GM23338 (cell line): Measurements from ENCODE around the gene TRAM2. TPM values are rescaled to one million over a fixed set of nuclear protein-coding genes. Genes with fewer than 3 reads are reported as not detected.

Experiments used
- ATAC-seq: fragments of 200-7000 bp; cut with Tn5 transposase; 3 replicates; pipeline ENCODE4 v1.9.1; 2020
- DNase-seq: peaks from one replicate; pipeline ENCODE4 v3.0.0-alpha.2; 2015; ENCODE audit warnings: low spot score
- H2AFZ ChIP-seq: fragments of 200-600 bp; sonication (generic); 2 replicates; pipeline ENCODE4 v1.8.0; 2016; ENCODE audit warnings: antibody characterized with exemption, mild to moderate bottlenecking, moderate library complexity
- H3F3A ChIP-seq: fragments of 200-600 bp; sonication (generic); replicated peaks from 2 replicates; pipeline ENCODE4 v1.8.0; 2017; ENCODE audit warnings: antibody characterized with exemption, mixed run types, low read depth
- H3K27ac ChIP-seq: fragments of 200-600 bp; sonication (generic); 2 replicates; pipeline ENCODE4 v1.6.1; 2016; ENCODE audit warnings: low read depth
- H3K27me3 ChIP-seq: fragments of 200-600 bp; sonication (generic); 2 replicates; pipeline ENCODE4 v1.8.0; 2016; ENCODE audit warnings: mild to moderate bottlenecking, mixed run types, moderate library complexity; ENCODE audit not compliant: insufficient read depth
- H3K36me3 ChIP-seq: fragments of 200-600 bp; sonication (generic); 2 replicates; pipeline ENCODE4 v1.8.0; 2016; ENCODE audit warnings: mild to moderate bottlenecking; ENCODE audit not compliant: insufficient read depth
- H3K4me1 ChIP-seq: fragments of 200-600 bp; sonication (generic); 2 replicates; pipeline ENCODE4 v1.8.0; 2016; ENCODE audit warnings: mild to moderate bottlenecking, moderate library complexity; ENCODE audit not compliant: insufficient read depth
- H3K4me2 ChIP-seq: fragments of 200-600 bp; sonication (generic); 2 replicates; pipeline ENCODE4 v1.7.1; 2017; ENCODE audit warnings: mixed run types
- H3K4me3 ChIP-seq: fragments of 200-600 bp; sonication (generic); 2 replicates; pipeline ENCODE4 v1.6.1; 2016; ENCODE audit warnings: mixed run types
- H3K79me2 ChIP-seq: fragments of 200-600 bp; sonication (generic); replicated peaks from 2 replicates; pipeline ENCODE4 v1.8.0; 2017; ENCODE audit warnings: mild to moderate bottlenecking; ENCODE audit not compliant: insufficient read depth
- H3K9me2 ChIP-seq: fragments of 200-600 bp; sonication (generic); 2 replicates; pipeline ENCODE4 v1.8.0; 2017; ENCODE audit not compliant: insufficient read depth
- H4K20me1 ChIP-seq: fragments of 200-600 bp; sonication (generic); replicated peaks from 2 replicates; pipeline ENCODE4 v1.8.0; 2017; ENCODE audit warnings: mild to moderate bottlenecking; ENCODE audit not compliant: insufficient read depth
- H3K27ac Mint-ChIP-seq: 2 replicates; pipeline ENCODE4 v1.8.0; 2020; ENCODE audit warnings: inconsistent platforms, mild to moderate bottlenecking, moderate library complexity, mixed read lengths
- H3K27me3 Mint-ChIP-seq: 3 replicates; pipeline ENCODE4 v1.8.0; 2022; ENCODE audit warnings: low read depth, mild to moderate bottlenecking, moderate library complexity, mixed read lengths, inconsistent platforms; ENCODE audit not compliant: insufficient read depth, poor library complexity
- H3K36me3 Mint-ChIP-seq: 3 replicates; pipeline ENCODE4 v1.8.0; 2021; ENCODE audit warnings: low read depth, mild to moderate bottlenecking, inconsistent platforms, moderate library complexity, mixed read lengths
- H3K4me1 Mint-ChIP-seq: 3 replicates; pipeline ENCODE4 v1.8.0; 2020; ENCODE audit warnings: mild to moderate bottlenecking, inconsistent platforms, mixed read lengths
- H3K4me3 Mint-ChIP-seq: 3 replicates; pipeline ENCODE4 v1.8.0; 2021; ENCODE audit warnings: moderate library complexity, mild to moderate bottlenecking, inconsistent platforms, mixed read lengths
- H3K9me3 Mint-ChIP-seq: 3 replicates; pipeline ENCODE4 v1.8.0; 2020; ENCODE audit warnings: moderate library complexity, mild to moderate bottlenecking, inconsistent platforms, mixed read lengths
- CREB1 ChIP-seq: fragments of 250-450 bp; sonication (Bioruptor Pico); IDR thresholded peaks from 2 replicates; pipeline ENCODE4 v1.5.0; 2020; ENCODE audit warnings: low read depth, mild to moderate bottlenecking, moderate library complexity
- EZH2 ChIP-seq: fragments of 200-600 bp; sonication (generic); IDR thresholded peaks from one replicate; pipeline ENCODE4 v1.8.0; 2017; ENCODE audit warnings: antibody characterized with exemption, mild to moderate bottlenecking, low read depth; ENCODE audit not compliant: unreplicated experiment
- EZH2phosphoT487 ChIP-seq: fragments of 200-600 bp; sonication (generic); IDR thresholded peaks from one replicate; pipeline ENCODE4 v1.8.1; 2018; ENCODE audit warnings: antibody characterized with exemption; ENCODE audit not compliant: unreplicated experiment
- ZNF331 ChIP-seq: fragments of 250-450 bp; sonication (Bioruptor Pico); IDR thresholded peaks from 2 replicates; pipeline ENCODE4 v1.5.0; 2020; ENCODE audit warnings: low read depth, mild to moderate bottlenecking, moderate library complexity
- polyA plus RNA-seq: library from polyadenylated mRNA; unstranded; fragments of >200 nt; fragmentation: Nextera tagmentation; extraction: Ambion mirVana; gene quantifications from 2 replicates; pipeline ENCODE4 v1.2.1, GENCODE V29; 2016
- total RNA-seq: library from RNA; depleted of rRNA; stranded (reverse); fragments of >200 nt; shearing (Covaris generic); gene quantifications from 2 replicates; pipeline ENCODE4 v1.2.3, GENCODE V29; 2014
- TF ChIP-seq, protein P1 (sequence below): IDR thresholded peaks from one replicate; pipeline ENCODE4 v1.6.1; 2018; ENCODE audit warnings: antibody characterized with exemption; ENCODE audit not compliant: unreplicated experiment
- TF ChIP-seq, protein P2 (sequence below): fragments of 250-450 bp; sonication (Bioruptor Pico); IDR thresholded peaks from 2 replicates; pipeline ENCODE4 v1.5.0; 2020; ENCODE audit warnings: mild to moderate bottlenecking, moderate library complexity
- TF ChIP-seq, protein P3 (sequence below), 2 experiments: fragments of 200-600 bp in 1 of 2; sonication (generic) in 1 of 2; conservative IDR thresholded peaks; 2 replicates each; pipeline versions ENCODE4 v1.5.1 to v1.6.1; 2016 to 2017; ENCODE audit warnings: antibody characterized with exemption in 2 of 2, low read depth in 2 of 2, mild to moderate bottlenecking in 2 of 2, moderate library complexity in 1 of 2
- TF ChIP-seq, protein P4 (sequence below): IDR thresholded peaks from 2 replicates; pipeline ENCODE4 v1.6.1; 2016; ENCODE audit warnings: antibody characterized with exemption

The TRAM2 gene
- total and polyA plus RNA-seq, 2 experiments from 2014 or later = 4.0 to 14.0 TPM

DNA sequence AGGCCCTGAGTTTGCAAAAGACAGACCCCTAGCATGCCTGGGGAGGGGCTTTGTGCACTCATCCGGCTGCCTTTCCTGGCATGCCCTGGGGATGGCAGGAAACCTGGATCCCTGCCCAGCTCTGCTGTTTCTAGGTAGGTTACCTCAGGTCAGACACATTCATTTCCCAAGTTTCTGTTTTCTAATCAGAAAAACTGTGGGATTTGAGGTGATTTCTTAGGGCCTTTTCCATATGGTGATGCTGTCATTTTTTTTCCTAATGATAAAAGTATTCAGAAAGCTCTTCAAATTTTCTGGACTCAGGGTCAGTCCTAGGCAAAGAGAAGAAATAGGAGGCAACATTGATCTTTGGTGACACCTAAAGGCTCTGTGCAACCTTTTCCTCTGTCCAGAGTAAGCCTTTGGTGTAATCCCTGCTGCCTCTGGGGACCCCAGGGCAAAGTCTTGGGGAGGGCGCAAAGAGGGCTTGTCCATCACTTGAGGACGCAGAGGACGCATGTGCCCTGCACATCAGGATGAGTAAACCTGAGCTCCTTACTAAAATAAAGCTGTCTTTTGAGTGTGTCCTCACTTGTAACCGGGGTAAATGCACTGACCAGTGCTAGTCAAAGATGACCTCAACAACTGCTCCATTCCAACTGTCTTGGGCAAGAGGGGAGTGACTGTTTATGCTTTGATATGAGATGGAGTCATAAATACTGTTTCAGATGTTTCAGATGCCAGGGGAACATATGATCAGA is 13.5 kb upstream of the TRAM2 start:
- no peak overlapping the region for H3K4me2 ChIP-seq
- TF ChIP-seq, protein P1, sequence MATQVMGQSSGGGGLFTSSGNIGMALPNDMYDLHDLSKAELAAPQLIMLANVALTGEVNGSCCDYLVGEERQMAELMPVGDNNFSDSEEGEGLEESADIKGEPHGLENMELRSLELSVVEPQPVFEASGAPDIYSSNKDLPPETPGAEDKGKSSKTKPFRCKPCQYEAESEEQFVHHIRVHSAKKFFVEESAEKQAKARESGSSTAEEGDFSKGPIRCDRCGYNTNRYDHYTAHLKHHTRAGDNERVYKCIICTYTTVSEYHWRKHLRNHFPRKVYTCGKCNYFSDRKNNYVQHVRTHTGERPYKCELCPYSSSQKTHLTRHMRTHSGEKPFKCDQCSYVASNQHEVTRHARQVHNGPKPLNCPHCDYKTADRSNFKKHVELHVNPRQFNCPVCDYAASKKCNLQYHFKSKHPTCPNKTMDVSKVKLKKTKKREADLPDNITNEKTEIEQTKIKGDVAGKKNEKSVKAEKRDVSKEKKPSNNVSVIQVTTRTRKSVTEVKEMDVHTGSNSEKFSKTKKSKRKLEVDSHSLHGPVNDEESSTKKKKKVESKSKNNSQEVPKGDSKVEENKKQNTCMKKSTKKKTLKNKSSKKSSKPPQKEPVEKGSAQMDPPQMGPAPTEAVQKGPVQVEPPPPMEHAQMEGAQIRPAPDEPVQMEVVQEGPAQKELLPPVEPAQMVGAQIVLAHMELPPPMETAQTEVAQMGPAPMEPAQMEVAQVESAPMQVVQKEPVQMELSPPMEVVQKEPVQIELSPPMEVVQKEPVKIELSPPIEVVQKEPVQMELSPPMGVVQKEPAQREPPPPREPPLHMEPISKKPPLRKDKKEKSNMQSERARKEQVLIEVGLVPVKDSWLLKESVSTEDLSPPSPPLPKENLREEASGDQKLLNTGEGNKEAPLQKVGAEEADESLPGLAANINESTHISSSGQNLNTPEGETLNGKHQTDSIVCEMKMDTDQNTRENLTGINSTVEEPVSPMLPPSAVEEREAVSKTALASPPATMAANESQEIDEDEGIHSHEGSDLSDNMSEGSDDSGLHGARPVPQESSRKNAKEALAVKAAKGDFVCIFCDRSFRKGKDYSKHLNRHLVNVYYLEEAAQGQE = no peak
- TF ChIP-seq, protein P2, sequence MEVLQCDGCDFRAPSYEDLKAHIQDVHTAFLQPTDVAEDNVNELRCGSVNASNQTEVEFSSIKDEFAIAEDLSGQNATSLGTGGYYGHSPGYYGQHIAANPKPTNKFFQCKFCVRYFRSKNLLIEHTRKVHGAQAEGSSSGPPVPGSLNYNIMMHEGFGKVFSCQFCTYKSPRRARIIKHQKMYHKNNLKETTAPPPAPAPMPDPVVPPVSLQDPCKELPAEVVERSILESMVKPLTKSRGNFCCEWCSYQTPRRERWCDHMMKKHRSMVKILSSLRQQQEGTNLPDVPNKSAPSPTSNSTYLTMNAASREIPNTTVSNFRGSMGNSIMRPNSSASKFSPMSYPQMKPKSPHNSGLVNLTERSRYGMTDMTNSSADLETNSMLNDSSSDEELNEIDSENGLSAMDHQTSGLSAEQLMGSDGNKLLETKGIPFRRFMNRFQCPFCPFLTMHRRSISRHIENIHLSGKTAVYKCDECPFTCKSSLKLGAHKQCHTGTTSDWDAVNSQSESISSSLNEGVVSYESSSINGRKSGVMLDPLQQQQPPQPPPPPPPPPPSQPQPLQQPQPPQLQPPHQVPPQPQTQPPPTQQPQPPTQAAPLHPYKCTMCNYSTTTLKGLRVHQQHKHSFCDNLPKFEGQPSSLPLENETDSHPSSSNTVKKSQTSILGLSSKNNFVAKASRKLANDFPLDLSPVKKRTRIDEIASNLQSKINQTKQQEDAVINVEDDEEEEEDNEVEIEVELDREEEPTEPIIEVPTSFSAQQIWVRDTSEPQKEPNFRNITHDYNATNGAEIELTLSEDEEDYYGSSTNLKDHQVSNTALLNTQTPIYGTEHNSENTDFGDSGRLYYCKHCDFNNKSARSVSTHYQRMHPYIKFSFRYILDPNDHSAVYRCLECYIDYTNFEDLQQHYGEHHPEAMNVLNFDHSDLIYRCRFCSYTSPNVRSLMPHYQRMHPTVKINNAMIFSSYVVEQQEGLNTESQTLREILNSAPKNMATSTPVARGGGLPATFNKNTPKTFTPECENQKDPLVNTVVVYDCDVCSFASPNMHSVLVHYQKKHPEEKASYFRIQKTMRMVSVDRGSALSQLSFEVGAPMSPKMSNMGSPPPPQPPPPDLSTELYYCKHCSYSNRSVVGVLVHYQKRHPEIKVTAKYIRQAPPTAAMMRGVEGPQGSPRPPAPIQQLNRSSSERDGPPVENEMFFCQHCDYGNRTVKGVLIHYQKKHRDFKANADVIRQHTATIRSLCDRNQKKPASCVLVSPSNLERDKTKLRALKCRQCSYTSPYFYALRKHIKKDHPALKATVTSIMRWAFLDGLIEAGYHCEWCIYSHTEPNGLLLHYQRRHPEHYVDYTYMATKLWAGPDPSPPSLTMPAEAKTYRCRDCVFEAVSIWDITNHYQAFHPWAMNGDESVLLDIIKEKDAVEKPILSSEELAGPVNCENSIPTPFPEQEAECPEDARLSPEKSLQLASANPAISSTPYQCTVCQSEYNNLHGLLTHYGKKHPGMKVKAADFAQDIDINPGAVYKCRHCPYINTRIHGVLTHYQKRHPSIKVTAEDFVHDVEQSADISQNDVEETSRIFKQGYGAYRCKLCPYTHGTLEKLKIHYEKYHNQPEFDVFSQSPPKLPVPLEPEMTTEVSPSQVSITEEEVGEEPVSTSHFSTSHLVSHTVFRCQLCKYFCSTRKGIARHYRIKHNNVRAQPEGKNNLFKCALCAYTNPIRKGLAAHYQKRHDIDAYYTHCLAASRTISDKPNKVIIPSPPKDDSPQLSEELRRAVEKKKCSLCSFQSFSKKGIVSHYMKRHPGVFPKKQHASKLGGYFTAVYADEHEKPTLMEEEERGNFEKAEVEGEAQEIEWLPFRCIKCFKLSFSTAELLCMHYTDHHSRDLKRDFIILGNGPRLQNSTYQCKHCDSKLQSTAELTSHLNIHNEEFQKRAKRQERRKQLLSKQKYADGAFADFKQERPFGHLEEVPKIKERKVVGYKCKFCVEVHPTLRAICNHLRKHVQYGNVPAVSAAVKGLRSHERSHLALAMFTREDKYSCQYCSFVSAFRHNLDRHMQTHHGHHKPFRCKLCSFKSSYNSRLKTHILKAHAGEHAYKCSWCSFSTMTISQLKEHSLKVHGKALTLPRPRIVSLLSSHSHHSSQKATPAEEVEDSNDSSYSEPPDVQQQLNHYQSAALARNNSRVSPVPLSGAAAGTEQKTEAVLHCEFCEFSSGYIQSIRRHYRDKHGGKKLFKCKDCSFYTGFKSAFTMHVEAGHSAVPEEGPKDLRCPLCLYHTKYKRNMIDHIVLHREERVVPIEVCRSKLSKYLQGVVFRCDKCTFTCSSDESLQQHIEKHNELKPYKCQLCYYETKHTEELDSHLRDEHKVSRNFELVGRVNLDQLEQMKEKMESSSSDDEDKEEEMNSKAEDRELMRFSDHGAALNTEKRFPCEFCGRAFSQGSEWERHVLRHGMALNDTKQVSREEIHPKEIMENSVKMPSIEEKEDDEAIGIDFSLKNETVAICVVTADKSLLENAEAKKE (CRISPR knock-in tag) = no peak
- TF ChIP-seq, protein P3, sequence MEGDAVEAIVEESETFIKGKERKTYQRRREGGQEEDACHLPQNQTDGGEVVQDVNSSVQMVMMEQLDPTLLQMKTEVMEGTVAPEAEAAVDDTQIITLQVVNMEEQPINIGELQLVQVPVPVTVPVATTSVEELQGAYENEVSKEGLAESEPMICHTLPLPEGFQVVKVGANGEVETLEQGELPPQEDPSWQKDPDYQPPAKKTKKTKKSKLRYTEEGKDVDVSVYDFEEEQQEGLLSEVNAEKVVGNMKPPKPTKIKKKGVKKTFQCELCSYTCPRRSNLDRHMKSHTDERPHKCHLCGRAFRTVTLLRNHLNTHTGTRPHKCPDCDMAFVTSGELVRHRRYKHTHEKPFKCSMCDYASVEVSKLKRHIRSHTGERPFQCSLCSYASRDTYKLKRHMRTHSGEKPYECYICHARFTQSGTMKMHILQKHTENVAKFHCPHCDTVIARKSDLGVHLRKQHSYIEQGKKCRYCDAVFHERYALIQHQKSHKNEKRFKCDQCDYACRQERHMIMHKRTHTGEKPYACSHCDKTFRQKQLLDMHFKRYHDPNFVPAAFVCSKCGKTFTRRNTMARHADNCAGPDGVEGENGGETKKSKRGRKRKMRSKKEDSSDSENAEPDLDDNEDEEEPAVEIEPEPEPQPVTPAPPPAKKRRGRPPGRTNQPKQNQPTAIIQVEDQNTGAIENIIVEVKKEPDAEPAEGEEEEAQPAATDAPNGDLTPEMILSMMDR (conservative IDR thresholded peaks at IDR 0.05; ENCODE audit: low read depth in 2 of 2) = peak in 1 of 2 experiments; percentile 46; a peak in 3 of 4 replicates
- TF ChIP-seq EZH2 (no peak), CREB1 (CRISPR knock-in tag) (no peak), ZNF331 (CRISPR knock-in tag) (no peak), EZH2phosphoT487 (no peak)
- TF ChIP-seq, protein P4, sequence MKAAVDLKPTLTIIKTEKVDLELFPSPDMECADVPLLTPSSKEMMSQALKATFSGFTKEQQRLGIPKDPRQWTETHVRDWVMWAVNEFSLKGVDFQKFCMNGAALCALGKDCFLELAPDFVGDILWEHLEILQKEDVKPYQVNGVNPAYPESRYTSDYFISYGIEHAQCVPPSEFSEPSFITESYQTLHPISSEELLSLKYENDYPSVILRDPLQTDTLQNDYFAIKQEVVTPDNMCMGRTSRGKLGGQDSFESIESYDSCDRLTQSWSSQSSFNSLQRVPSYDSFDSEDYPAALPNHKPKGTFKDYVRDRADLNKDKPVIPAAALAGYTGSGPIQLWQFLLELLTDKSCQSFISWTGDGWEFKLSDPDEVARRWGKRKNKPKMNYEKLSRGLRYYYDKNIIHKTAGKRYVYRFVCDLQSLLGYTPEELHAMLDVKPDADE = no peak

More for the DNA sequence above, 13.5 kb upstream of the TRAM2 start:
- Histone ChIP-seq H4K20me1 (no peaks in the 10 kb centered on the region), H3K27me3 (no peaks in the 10 kb centered on the region), H3F3A (no peaks in the 10 kb centered on the region), H3K36me3 (no peaks in the 10 kb centered on the region), H3K27ac (no peak overlapping the region), H3K4me1 (no peaks in the 10 kb centered on the region; the same call in none of the 2 replicates), H3K9me2 (no peaks in the 10 kb centered on the region), H3K4me3 (no peak overlapping the region), H3K79me2 (no peaks in the 10 kb centered on the region), H2AFZ (no peak overlapping the region)
- H3K4me1 Mint-ChIP-seq = peaks cover 14% of the 10 kb centered on the region
- H3K4me3 Mint-ChIP-seq = no peak overlapping the region
- ATAC-seq = peak; percentile 20; the same call in 2 of the 3 replicates
- DNase-seq = no peak
- H3K36me3 Mint-ChIP-seq = no peaks in the 10 kb centered on the region
- peaks cover 1% of the 10 kb centered on the region for H3K27me3 Mint-ChIP-seq
- no peak overlapping the region for H3K27ac Mint-ChIP-seq
- H3K9me3 Mint-ChIP-seq = no peaks in the 10 kb centered on the region
